ENCODE results near the gene NUBP2.

NUBP2 gene

DNA sequence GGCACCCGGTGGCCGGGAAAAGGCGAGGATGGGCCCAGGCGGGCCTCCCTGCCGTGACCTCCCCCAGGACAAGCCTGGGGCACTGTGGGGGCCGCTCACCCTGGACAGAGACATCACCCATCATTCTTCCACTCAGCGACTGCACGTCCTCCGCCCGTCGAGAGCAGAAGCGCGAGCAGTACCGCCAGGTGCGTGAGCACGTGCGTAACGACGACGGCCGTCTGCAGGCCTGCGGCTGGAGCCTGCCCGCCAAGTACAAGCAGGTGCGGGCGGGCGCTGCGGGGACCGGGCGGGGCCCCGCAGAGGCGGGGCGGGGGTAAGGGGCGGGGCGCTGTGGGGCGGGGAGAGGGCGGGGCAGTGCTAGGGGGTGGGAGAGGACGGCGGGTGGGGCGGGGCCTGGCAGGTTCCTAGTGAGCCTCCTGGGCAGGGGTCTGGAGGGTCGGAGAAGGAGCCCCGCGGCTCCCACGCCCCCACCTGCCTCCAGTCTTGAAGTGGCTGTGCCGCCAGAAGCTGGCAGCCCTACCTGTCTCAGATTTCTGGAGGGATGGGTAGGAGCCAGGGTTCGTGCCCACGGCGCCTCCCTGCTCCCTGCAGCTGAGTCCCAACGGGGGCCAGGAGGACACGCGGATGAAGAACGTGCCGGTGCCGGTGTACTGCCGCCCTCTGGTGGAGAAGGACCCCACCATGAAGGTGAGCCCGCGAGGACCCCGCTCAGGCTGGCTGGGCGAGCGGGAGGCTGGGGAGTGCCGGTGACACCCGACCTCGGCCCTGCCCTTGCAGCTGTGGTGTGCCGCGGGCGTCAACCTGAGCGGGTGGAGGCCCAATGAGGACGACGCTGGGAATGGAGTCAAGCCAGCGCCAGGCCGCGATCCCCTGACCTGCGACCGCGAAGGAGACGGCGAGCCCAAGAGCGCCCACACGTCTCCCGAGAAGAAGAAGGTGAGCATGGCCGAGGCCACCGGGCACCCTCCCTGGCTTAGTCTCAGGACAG is 18.9 kb upstream of the NUBP2 start:
- no peaks in the 10 kb centered on the region for H3K4me1 ChIP-seq (ENCODE audit: insufficient read depth, low read length)
- no peaks in the 10 kb centered on the region for H3K27me3 ChIP-seq (ENCODE audit: insufficient read depth, low read length)
- H3K36me3 ChIP-seq (ENCODE audit: insufficient read depth, low read length), result peaks cover 79% of the 10 kb centered on the region
- H3K4me3 ChIP-seq (ENCODE audit: low read length), result no peak overlapping the region
- H2AFZ ChIP-seq (ENCODE audit: low read depth, low read length), result no peak overlapping the region
- no peaks in the 10 kb centered on the region for H3K9me3 ChIP-seq (ENCODE audit: low read length)

GRCh38 chr16:1764971-1765370 is 17.8 kb upstream of the NUBP2 start:
- H3K36me3 ChIP-seq (ENCODE audit: insufficient read depth, low read length), result peaks cover 83% of the 10 kb centered on the region

GRCh38 chr16:1765826-1766225 is 16.9 kb upstream of the NUBP2 start:
- no peaks in the 10 kb centered on the region for H3K4me1 ChIP-seq (ENCODE audit: insufficient read depth, low read length)
- H3K36me3 ChIP-seq (ENCODE audit: insufficient read depth, low read length), result peaks cover 80% of the 10 kb centered on the region
- no peak overlapping the region for H2AFZ ChIP-seq (ENCODE audit: low read depth, low read length)
- no peaks in the 10 kb centered on the region for H3K27me3 ChIP-seq (ENCODE audit: insufficient read depth, low read length)
- no peak overlapping the region for H3K4me3 ChIP-seq (ENCODE audit: low read length)
- no peaks in the 10 kb centered on the region for H3K9me3 ChIP-seq (ENCODE audit: low read length)

More at GRCh38 chr16:1764971-1765370, 17.8 kb upstream of the NUBP2 start:
- H3K4me1 ChIP-seq (ENCODE audit: insufficient read depth, low read length), result no peaks in the 10 kb centered on the region
- no peaks in the 10 kb centered on the region for H3K9me3 ChIP-seq (ENCODE audit: low read length)
- no peak overlapping the region for H3K4me3 ChIP-seq (ENCODE audit: low read length)
- no peaks in the 10 kb centered on the region for H3K27me3 ChIP-seq (ENCODE audit: insufficient read depth, low read length)
- no peak overlapping the region for H2AFZ ChIP-seq (ENCODE audit: low read depth, low read length)

- Histone ChIP-seq H3K27me3 (ENCODE audit: insufficient read depth, low read length) (no peaks in the 10 kb centered on the region), H3K36me3 (ENCODE audit: insufficient read depth, low read length) (peaks cover 76% of the 10 kb centered on the region), H3K9me3 (ENCODE audit: low read length) (no peaks in the 10 kb centered on the region)
Observed at GRCh38 chr16:1766231-1766630, 16.5 kb upstream of the NUBP2 start.

GRCh38 chr16:1766701-1767100 is 16.1 kb upstream of the NUBP2 start:
- Histone ChIP-seq H3K27me3 (ENCODE audit: insufficient read depth, low read length) (no peaks in the 10 kb centered on the region), H2AFZ (ENCODE audit: low read depth, low read length) (no peak overlapping the region), H3K9me3 (ENCODE audit: low read length) (no peaks in the 10 kb centered on the region), H3K4me3 (ENCODE audit: low read length) (no peak overlapping the region), H3K36me3 (ENCODE audit: insufficient read depth, low read length) (peaks cover 76% of the 10 kb centered on the region), H3K4me1 (ENCODE audit: insufficient read depth, low read length) (peaks cover under 1% of the 10 kb centered on the region)

More at GRCh38 chr16:1766231-1766630, 16.5 kb upstream of the NUBP2 start:
- Histone ChIP-seq H2AFZ (ENCODE audit: low read depth, low read length) (no peak overlapping the region), H3K4me3 (ENCODE audit: low read length) (no peak overlapping the region), H3K4me1 (ENCODE audit: insufficient read depth, low read length) (no peaks in the 10 kb centered on the region)

DNA sequence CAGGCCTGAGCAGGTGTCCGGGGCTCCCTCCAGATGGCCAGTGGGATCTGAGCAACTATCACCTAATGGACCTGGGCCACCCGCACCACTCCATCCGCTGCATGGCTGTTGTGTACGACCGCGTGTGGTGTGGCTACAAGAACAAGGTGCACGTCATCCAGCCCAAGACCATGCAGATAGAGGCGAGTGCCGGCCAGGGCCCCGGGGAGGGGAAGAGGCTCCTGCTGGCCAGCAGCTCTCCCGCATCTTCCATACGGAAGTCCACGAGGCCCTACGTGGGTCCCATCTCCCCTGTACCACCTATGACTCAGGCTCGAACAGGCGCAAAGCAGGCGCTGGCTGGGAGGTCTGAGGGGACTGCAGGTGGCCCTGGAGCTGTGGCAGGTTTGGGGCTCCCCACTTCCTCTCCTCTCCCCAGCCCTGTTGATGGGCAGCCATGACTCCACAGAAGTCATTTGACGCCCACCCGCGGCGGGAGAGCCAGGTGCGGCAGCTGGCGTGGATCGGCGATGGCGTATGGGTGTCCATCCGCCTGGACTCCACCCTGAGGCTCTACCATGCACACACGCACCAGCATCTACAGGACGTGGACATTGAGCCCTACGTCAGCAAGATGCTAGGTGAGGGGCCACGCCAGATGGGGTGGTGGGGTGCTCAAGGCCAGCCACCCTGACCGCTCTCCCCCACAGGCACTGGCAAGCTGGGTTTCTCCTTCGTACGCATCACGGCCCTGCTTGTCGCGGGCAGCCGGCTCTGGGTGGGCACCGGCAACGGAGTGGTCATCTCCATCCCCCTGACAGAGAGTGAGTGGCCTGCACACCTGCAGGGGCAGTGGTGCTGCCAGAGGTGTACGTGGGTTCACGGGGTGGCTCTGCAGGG is 15.4 kb upstream of the NUBP2 start:
- H2AFZ ChIP-seq (ENCODE audit: low read depth, low read length), result no peak overlapping the region
- H3K27me3 ChIP-seq (ENCODE audit: insufficient read depth, low read length), result no peaks in the 10 kb centered on the region
- H3K4me1 ChIP-seq (ENCODE audit: insufficient read depth, low read length), result peaks cover 7% of the 10 kb centered on the region
- no peaks in the 10 kb centered on the region for H3K9me3 ChIP-seq (ENCODE audit: low read length)
- H3K36me3 ChIP-seq (ENCODE audit: insufficient read depth, low read length), result peaks cover 70% of the 10 kb centered on the region
- no peak overlapping the region for H3K4me3 ChIP-seq (ENCODE audit: low read length)

GRCh38 chr16:1768061-1768766 is 14.5 kb upstream of the NUBP2 start:
- H3K4me3 ChIP-seq (ENCODE audit: low read length), result no peak overlapping the region
- H3K36me3 ChIP-seq (ENCODE audit: insufficient read depth, low read length), result peaks cover 63% of the 10 kb centered on the region
- H3K27me3 ChIP-seq (ENCODE audit: insufficient read depth, low read length), result no peaks in the 10 kb centered on the region
- no peak overlapping the region for H2AFZ ChIP-seq (ENCODE audit: low read depth, low read length)
- H3K9me3 ChIP-seq (ENCODE audit: low read length), result no peaks in the 10 kb centered on the region
- peaks cover 8% of the 10 kb centered on the region for H3K4me1 ChIP-seq (ENCODE audit: insufficient read depth, low read length)

GRCh38 chr16:1768767-1769401 is 13.9 kb upstream of the NUBP2 start:
- Histone ChIP-seq H2AFZ (ENCODE audit: low read depth, low read length) (no peak overlapping the region), H3K4me1 (ENCODE audit: insufficient read depth, low read length) (peaks cover 10% of the 10 kb centered on the region), H3K4me3 (ENCODE audit: low read length) (no peak overlapping the region), H3K27me3 (ENCODE audit: insufficient read depth, low read length) (no peaks in the 10 kb centered on the region), H3K36me3 (ENCODE audit: insufficient read depth, low read length) (peaks cover 59% of the 10 kb centered on the region), H3K9me3 (ENCODE audit: low read length) (no peaks in the 10 kb centered on the region)

GRCh38 chr16:1769402-1770300 is 13.1 kb upstream of the NUBP2 start:
- Histone ChIP-seq H3K9me3 (ENCODE audit: low read length) (no peaks in the 10 kb centered on the region), H3K4me1 (ENCODE audit: insufficient read depth, low read length) (peaks cover 18% of the 10 kb centered on the region), H3K4me3 (ENCODE audit: low read length) (no peak overlapping the region), H3K36me3 (ENCODE audit: insufficient read depth, low read length) (peaks cover 53% of the 10 kb centered on the region), H3K27me3 (ENCODE audit: insufficient read depth, low read length) (no peaks in the 10 kb centered on the region), H2AFZ (ENCODE audit: low read depth, low read length) (no peak overlapping the region)

DNA sequence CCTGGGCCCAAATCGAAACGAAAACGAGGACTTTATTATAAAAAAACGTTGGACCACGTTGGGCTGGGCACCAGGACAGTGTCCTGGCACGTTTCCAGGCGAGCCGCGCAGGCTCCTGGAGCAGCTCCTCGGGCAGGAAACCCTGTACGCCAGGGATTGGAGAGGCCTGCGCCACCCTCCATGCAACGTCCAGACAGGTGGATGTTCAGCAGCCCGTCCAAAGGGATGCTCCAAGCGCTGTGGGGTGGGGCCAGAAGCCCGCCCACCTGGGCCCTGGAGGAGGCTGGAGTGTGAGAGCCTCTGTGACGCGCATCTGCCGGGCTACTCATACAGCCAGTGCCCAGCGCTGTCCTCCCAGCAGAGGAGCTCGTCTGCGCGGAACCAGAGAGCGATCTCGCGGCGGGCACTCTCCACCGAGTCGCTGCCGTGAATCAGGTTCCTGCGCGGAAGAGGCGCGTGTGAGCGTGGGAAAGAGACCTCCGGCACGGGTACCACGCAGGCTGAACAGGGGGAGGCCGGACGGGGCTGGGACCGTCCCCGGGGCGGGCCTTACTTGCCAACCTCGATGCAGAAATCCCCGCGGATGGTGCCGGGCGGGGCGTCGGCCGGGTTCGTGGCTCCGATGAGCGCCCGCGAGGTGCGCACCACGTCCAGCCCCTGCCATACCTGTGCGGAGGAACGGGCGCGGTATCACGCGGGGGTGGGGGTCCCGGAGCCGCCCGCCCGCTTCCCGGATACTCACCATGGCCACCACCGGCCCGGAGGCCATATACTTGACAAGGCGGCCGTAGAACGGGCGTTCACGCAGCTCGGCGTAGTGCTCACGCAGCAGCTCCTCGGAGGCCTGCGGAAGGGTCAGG is 12.2 kb upstream of the NUBP2 start:
- H3K4me3 ChIP-seq (ENCODE audit: low read length), result no peak overlapping the region
- H3K36me3 ChIP-seq (ENCODE audit: insufficient read depth, low read length), result peaks cover 49% of the 10 kb centered on the region

More for the DNA sequence above, 12.2 kb upstream of the NUBP2 start:
- Histone ChIP-seq H3K4me1 (ENCODE audit: insufficient read depth, low read length) (peaks cover 19% of the 10 kb centered on the region), H3K27me3 (ENCODE audit: insufficient read depth, low read length) (no peaks in the 10 kb centered on the region), H2AFZ (ENCODE audit: low read depth, low read length) (no peak overlapping the region), H3K9me3 (ENCODE audit: low read length) (no peaks in the 10 kb centered on the region)
